HCT116 (cell line): Measurements from ENCODE around the gene CUEDC1. TPM values are rescaled to one million over a fixed set of nuclear protein-coding genes. Genes with fewer than 3 reads are reported as not detected.

Source experiments
- ATAC-seq: fragments of 200-7000 bp; cut with Tn5 transposase; 2 replicates; pipeline ENCODE4 v1.9.1; 2020; ENCODE audit warnings: mild to moderate bottlenecking, moderate library complexity
- BruUV-seq: library from RNA; stranded (reverse); fragments of 400-500 nt; replicated peaks from 2 replicates; lab custom pipeline; 2021; lab: Mats Ljungman, UMichigan
- CTCF ChIA-PET: fragments of 300-600 bp; sonication (Branson Sonifier 250); formaldehyde crosslinking; loops from one replicate; lab custom pipeline; 2021; ENCODE audit warnings: antibody characterized with exemption; lab: Charles Lee
- POLR2A ChIA-PET: fragments of 300-600, 350-600 bp; sonication (Branson Sonifier 250); formaldehyde crosslinking; loops from one replicate; lab custom pipeline; 2021; ENCODE audit warnings: antibody characterized with exemption; lab: Charles Lee
- RAD21 ChIA-PET, 2 experiments: fragments of 300-600 bp; sonication (Branson Sonifier 250); formaldehyde crosslinking; loops; one replicate each; lab custom pipeline; 2023; ENCODE audit warnings: low total read pairs in 2 of 2; ENCODE audit not compliant: uncharacterized antibody in 2 of 2, unreplicated experiment in 2 of 2, low non-redundant PET in 1 of 2; lab: Charles Lee
- DNase-seq: peaks from one replicate; pipeline ENCODE4 v3.0.0-alpha.2; 2010; ENCODE audit warnings: low read depth, low spot score
- H2AFZ ChIP-seq: fragments of 200-600 bp; shearing (Covaris generic), sonication (generic); 2 replicates; pipeline ENCODE4 v1.6.1; 2017; ENCODE audit warnings: low read depth, mixed run types, mixed read lengths, antibody characterized with exemption, low read length; ENCODE audit not compliant: poor library complexity, severe bottlenecking
- H3K27ac ChIP-seq: 2 replicates; pipeline ENCODE4 v1.5.1; 2012; ENCODE audit warnings: low read depth, low read length
- H3K27me3 ChIP-seq: fragments of 200-600 bp; sonication (generic); 2 replicates; pipeline ENCODE4 v1.6.1; 2016; ENCODE audit warnings: mixed run types, low read length, mixed read lengths; ENCODE audit not compliant: insufficient read depth
- H3K36me3 ChIP-seq, 2 experiments: fragments of 200-500 bp in 1 of 2; fragments of 200-600 bp in 1 of 2; sonication (Bioruptor generic) in 1 of 2; sonication (generic) in 1 of 2; 2 replicates each; pipeline versions ENCODE4 v1.5.1 to v1.6.1; 2014 to 2016; ENCODE audit warnings: low read length in 2 of 2, inconsistent platforms in 1 of 2, mixed read lengths in 1 of 2, mixed run types in 1 of 2; ENCODE audit not compliant: insufficient read depth in 2 of 2, control insufficient read depth in 1 of 2
- H3K4me1 ChIP-seq, 2 experiments: fragments of 200-600 bp in 1 of 2; sonication (generic) in 1 of 2; 2 replicates each; pipeline versions ENCODE4 v1.5.1 to v1.6.1; 2012 to 2017; ENCODE audit warnings: low read length in 2 of 2, inconsistent platforms in 1 of 2, mild to moderate bottlenecking in 1 of 2, mixed read lengths in 1 of 2, mixed run types in 1 of 2, moderate library complexity in 1 of 2; ENCODE audit not compliant: insufficient read depth in 2 of 2, control insufficient read depth in 1 of 2
- H3K4me2 ChIP-seq: fragments of 200-600 bp; sonication (generic); 2 replicates; pipeline ENCODE4 v1.6.1; 2017; ENCODE audit warnings: mixed run types, low read length, mixed read lengths
- H3K4me3 ChIP-seq, 2 experiments: fragments of 200-600 bp in 1 of 2; sonication (generic) in 1 of 2; replicated peaks in 1 of 2; 2 replicates each; pipeline ENCODE4 v1.5.1; 2011 to 2016; ENCODE audit warnings: low read length in 2 of 2, control low read depth in 1 of 2, low read depth in 1 of 2, mild to moderate bottlenecking in 1 of 2, mixed read lengths in 1 of 2, mixed run types in 1 of 2
- H3K79me2 ChIP-seq: fragments of 200-600 bp; sonication (generic); 2 replicates; pipeline ENCODE4 v1.6.1; 2017; ENCODE audit warnings: mild to moderate bottlenecking, mixed run types, low read length, moderate library complexity, mixed read lengths; ENCODE audit not compliant: insufficient read depth
- H3K9ac ChIP-seq: fragments of 200-600 bp; sonication (generic); 2 replicates; pipeline ENCODE4 v1.6.1; 2016; ENCODE audit warnings: low read length, mixed read lengths
- H3K9me2 ChIP-seq: fragments of 200-600 bp; sonication (generic), shearing (Covaris generic); 2 replicates; pipeline ENCODE4 v1.6.1; 2017; ENCODE audit warnings: mixed run types, mild to moderate bottlenecking, moderate library complexity; ENCODE audit not compliant: insufficient read depth
- H3K9me3 ChIP-seq, 2 experiments: fragments of 200-500 bp in 1 of 2; fragments of 200-600 bp in 1 of 2; sonication (Bioruptor generic) in 1 of 2; sonication (generic) in 1 of 2; 2 replicates each; pipeline ENCODE4 v1.6.1; 2014 to 2017; ENCODE audit warnings: low read length in 2 of 2, mixed read lengths in 2 of 2, inconsistent platforms in 1 of 2, low read depth in 1 of 2, mild to moderate bottlenecking in 1 of 2, mixed run types in 1 of 2, moderate library complexity in 1 of 2; ENCODE audit not compliant: control insufficient read depth in 1 of 2, insufficient read depth in 1 of 2
- H4K20me1 ChIP-seq: fragments of 200-600 bp; sonication (generic), shearing (Covaris generic); 2 replicates; pipeline ENCODE4 v1.6.1; 2017; ENCODE audit warnings: mixed run types, mild to moderate bottlenecking, moderate library complexity; ENCODE audit not compliant: insufficient read depth
- CBX3 ChIP-seq: IDR thresholded peaks from 2 replicates; pipeline ENCODE4 v1.6.1; 2012; ENCODE audit warnings: low read depth
- CEBPB ChIP-seq: IDR thresholded peaks from 2 replicates; pipeline ENCODE4 v1.6.1; 2012; ENCODE audit warnings: low read depth
- ELF1 ChIP-seq: IDR thresholded peaks from 2 replicates; pipeline ENCODE4 v1.6.1; 2012; ENCODE audit warnings: low read depth, borderline replicate concordance
- EZH2phosphoT487 ChIP-seq: fragments of 200-600 bp; IDR thresholded peaks from 2 replicates; pipeline ENCODE4 v1.6.1; 2018; ENCODE audit warnings: antibody characterized with exemption, borderline replicate concordance
- FOSL1 ChIP-seq: IDR thresholded peaks from 2 replicates; pipeline ENCODE4 v1.6.1; 2012; ENCODE audit warnings: low read depth
- JUND ChIP-seq: IDR thresholded peaks from 2 replicates; pipeline ENCODE4 v1.6.1; 2012
- POLR2AphosphoS5 ChIP-seq: IDR thresholded peaks from 2 replicates; pipeline ENCODE4 v1.6.1; 2011; ENCODE audit warnings: mild to moderate bottlenecking, low read depth, low read length, moderate library complexity
- SP1 ChIP-seq: IDR thresholded peaks from 2 replicates; pipeline ENCODE4 v1.6.1; 2012; ENCODE audit warnings: low read depth
- ZFX ChIP-seq: fragments of 450-650 bp; IDR thresholded peaks from 2 replicates; pipeline ENCODE4 v1.6.1; 2017
- intact Hi-C: fragments of 100-400 bp; cut with micrococcal nuclease; formaldehyde crosslinking; loops from 2 replicates; pipeline ENCODE4 v1.10.0; 2022
- total RNA-seq: library from RNA; stranded (reverse); gene quantifications from one replicate; pipeline ENCODE4 v1.2.1, GENCODE V29; 2021; ENCODE audit not compliant: unreplicated experiment
- TF ChIP-seq, protein P1 (sequence below): IDR thresholded peaks from 2 replicates; pipeline ENCODE4 v1.6.1; 2012
- TF ChIP-seq, protein P2 (sequence below): IDR thresholded peaks from 2 replicates; pipeline ENCODE4 v1.6.1; 2011; ENCODE audit warnings: mild to moderate bottlenecking, low read length, moderate library complexity; ENCODE audit not compliant: insufficient replicate concordance; ENCODE audit errors: extremely low read depth
- TF ChIP-seq, protein P3 (sequence below): IDR thresholded peaks from 2 replicates; pipeline ENCODE4 v1.6.1; 2012; ENCODE audit warnings: low read depth

The CUEDC1 gene
- total RNA-seq, 1 experiment from 2014 or later, result 60.2 TPM

DNA sequence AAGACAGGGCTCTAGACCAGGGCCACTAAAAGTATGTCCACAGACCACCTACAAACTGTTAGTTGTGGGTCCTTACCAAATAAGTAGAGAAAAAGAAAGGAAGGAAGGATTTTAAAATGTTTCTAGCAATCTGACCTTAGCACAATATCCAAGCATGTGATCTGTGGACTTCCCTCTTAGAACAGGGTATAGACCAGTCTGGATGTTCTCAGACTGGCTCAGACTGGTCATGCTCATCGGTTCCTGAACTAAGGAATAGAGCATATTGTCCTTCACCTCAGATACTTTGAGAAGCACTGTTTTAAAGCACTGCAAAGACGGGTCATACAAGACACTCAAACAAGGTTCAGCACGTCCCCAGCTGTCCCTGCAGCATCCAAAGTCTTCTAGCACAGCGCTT is 25.8 kb downstream of the CUEDC1 start:
- intact Hi-C loops, result no loop called here
- H3K4me1 ChIP-seq, result peaks cover 35 to 78% of the 10 kb centered on the region in 2 experiments
- ChIA-PET CTCF (no interaction called here), POLR2A (no interaction called here), RAD21 (no interaction called here)
- no TSS peak for BruUV-seq
- H3K36me3 ChIP-seq, result no peaks in the 10 kb centered on the region; a peak in 1 of 4 replicates
- H3K9me3 ChIP-seq, result no peaks in the 10 kb centered on the region
- ATAC-seq (no peak), DNase-seq (no peak)
- no peaks in the 10 kb centered on the region for H4K20me1 ChIP-seq
- no peak overlapping the region for H3K4me2 ChIP-seq
- H3K27ac ChIP-seq, result no peak overlapping the region
- H3K9ac ChIP-seq, result no peak overlapping the region
- no peaks in the 10 kb centered on the region for H3K9me2 ChIP-seq
- H2AFZ ChIP-seq, result no peak overlapping the region
- H3K27me3 ChIP-seq, result no peaks in the 10 kb centered on the region
- TF ChIP-seq CBX3, result no peak
- TF ChIP-seq SP1, result no peak
- TF ChIP-seq CEBPB, result no peak
- TF ChIP-seq EZH2phosphoT487, result no peak
- no peak for TF ChIP-seq FOSL1
- TF ChIP-seq, protein P1, sequence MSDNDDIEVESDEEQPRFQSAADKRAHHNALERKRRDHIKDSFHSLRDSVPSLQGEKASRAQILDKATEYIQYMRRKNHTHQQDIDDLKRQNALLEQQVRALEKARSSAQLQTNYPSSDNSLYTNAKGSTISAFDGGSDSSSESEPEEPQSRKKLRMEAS, result no peak
- TF ChIP-seq, protein P2, sequence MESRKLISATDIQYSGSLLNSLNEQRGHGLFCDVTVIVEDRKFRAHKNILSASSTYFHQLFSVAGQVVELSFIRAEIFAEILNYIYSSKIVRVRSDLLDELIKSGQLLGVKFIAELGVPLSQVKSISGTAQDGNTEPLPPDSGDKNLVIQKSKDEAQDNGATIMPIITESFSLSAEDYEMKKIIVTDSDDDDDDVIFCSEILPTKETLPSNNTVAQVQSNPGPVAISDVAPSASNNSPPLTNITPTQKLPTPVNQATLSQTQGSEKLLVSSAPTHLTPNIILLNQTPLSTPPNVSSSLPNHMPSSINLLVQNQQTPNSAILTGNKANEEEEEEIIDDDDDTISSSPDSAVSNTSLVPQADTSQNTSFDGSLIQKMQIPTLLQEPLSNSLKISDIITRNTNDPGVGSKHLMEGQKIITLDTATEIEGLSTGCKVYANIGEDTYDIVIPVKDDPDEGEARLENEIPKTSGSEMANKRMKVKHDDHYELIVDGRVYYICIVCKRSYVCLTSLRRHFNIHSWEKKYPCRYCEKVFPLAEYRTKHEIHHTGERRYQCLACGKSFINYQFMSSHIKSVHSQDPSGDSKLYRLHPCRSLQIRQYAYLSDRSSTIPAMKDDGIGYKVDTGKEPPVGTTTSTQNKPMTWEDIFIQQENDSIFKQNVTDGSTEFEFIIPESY, result no peak
- no peak for TF ChIP-seq ZFX
- TF ChIP-seq JUND, result no peak
- no peak for TF ChIP-seq ELF1
- no peak for TF ChIP-seq POLR2AphosphoS5
- TF ChIP-seq, protein P3, sequence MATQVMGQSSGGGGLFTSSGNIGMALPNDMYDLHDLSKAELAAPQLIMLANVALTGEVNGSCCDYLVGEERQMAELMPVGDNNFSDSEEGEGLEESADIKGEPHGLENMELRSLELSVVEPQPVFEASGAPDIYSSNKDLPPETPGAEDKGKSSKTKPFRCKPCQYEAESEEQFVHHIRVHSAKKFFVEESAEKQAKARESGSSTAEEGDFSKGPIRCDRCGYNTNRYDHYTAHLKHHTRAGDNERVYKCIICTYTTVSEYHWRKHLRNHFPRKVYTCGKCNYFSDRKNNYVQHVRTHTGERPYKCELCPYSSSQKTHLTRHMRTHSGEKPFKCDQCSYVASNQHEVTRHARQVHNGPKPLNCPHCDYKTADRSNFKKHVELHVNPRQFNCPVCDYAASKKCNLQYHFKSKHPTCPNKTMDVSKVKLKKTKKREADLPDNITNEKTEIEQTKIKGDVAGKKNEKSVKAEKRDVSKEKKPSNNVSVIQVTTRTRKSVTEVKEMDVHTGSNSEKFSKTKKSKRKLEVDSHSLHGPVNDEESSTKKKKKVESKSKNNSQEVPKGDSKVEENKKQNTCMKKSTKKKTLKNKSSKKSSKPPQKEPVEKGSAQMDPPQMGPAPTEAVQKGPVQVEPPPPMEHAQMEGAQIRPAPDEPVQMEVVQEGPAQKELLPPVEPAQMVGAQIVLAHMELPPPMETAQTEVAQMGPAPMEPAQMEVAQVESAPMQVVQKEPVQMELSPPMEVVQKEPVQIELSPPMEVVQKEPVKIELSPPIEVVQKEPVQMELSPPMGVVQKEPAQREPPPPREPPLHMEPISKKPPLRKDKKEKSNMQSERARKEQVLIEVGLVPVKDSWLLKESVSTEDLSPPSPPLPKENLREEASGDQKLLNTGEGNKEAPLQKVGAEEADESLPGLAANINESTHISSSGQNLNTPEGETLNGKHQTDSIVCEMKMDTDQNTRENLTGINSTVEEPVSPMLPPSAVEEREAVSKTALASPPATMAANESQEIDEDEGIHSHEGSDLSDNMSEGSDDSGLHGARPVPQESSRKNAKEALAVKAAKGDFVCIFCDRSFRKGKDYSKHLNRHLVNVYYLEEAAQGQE, result no peak
- no peak overlapping the region for H3K4me3 ChIP-seq
- H3K79me2 ChIP-seq, result peaks cover 86% of the 10 kb centered on the region
